GM18517 (cell line): ENCODE measurements around the gene FMNL1.
"Not testable (repeated sequence)": the region's sequence is repeated elsewhere in the genome, so short reads cannot be mapped to it uniquely, and the experiment has no call there.

Source experiments
- ATAC-seq: cut with Tn5 transposase; IDR thresholded peaks from one replicate; pipeline ENCODE4 v1.9.1; 2021; ENCODE audit warnings: mild to moderate bottlenecking, moderate library complexity; ENCODE audit not compliant: unreplicated experiment

Gene FMNL1

GRCh38 chr17:45221081-45222013 is at the start of gene FMNL1:
Gene FMNL1, plus strand, starts transcription at chr17:45221885. Its CDS starts 240 bp downstream, at chr17:45222125.
- no peak for ATAC-seq

- ATAC-seq = no peak
Measured at GRCh38 chr17:45172232-45172540, 49.5 kb upstream of the FMNL1 start.

DNA sequence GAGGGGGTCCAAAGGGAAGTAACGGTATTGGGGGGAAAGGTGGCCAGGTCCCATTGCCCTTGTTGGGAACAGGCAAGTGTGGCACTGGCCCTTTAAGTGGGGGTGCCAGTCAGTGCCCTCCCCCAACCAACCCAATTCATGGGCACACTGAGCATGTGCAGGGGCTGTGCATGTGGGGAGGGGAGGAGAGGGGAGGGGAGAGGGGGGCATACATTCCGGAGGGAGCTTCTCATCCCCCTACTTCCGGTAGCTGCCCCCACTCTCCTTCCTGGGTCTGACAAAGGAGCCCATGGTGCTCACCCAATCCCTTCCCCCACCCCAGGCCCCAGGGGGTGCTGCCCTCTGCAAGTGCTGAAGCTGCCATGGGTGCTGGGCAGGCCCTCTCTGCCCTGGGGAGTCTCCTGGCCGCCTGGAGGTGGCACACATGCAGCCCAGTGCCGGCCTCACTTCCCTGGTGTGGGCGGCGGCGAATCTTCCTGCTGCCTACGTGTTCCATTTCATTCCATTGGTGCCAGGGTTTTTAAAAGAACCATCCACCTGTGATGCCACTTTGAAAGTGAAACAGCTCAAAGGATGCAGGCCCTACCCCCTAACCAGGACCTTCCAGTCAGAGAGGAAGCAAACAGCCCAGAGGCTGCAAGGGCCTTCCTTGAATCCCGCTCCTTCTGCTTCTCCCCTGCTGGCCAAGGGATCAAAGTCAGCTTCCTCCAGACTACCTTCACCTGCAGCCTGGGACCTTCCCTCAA is 49.0 kb upstream of the FMNL1 start:
- ATAC-seq = no peak

GRCh38 chr17:45175759-45176115 is 45.9 kb upstream of the FMNL1 start:
- no peak for ATAC-seq

- ATAC-seq = no peak
Measured at GRCh38 chr17:45177563-45177962, 44.1 kb upstream of the FMNL1 start.

- no peak for ATAC-seq
Measured at GRCh38 chr17:45184144-45184543, 37.5 kb upstream of the FMNL1 start.

DNA sequence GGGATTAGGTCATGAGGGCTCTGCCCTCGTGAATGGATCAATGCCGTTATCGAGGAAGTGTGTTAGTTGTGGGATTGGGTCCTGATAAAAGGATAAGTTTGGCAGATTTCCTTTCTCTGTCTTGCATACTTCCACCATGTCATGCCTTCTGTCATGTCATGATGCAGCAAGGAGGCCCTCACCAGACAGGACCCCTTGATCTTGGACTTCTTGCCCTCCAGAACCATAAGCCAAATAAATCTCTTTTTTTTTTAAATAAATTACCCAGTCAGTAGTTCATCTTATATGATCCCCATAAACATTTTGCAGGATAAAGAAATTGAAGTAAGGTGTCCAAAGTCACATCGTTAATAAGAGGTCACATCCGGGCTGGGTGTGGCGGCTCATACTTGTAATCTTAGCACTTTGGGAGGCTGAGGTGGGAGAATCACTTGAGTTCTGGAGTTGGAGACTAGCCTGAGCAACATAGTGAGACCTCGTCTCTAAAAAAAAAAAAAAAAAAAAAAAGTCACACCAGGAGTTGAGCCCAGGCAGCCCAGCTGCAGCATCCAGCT is 34.8 kb upstream of the FMNL1 start:
- no peak for ATAC-seq

DNA sequence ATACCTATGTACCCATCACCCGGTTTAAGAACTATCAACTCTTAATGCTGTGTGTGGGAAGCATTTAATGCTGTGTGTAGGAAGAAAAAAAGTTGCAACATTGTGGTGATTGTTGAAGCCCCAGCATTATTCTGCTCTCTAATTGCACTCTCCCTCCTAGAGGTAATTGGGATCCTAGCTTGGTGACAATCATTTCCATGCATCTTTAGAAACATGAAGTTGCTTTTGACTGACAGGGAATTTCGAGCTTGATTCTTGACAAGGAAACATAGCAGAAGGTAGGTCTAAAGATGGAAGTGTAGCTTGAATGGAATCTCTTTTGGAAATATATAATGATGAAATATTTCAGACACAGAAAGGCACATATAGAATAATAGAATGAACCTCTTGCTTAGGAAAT is 32.7 kb upstream of the FMNL1 start:
- ATAC-seq = no peak

GRCh38 chr17:45190503-45191255 is 31.0 kb upstream of the FMNL1 start:
- no peak for ATAC-seq

DNA sequence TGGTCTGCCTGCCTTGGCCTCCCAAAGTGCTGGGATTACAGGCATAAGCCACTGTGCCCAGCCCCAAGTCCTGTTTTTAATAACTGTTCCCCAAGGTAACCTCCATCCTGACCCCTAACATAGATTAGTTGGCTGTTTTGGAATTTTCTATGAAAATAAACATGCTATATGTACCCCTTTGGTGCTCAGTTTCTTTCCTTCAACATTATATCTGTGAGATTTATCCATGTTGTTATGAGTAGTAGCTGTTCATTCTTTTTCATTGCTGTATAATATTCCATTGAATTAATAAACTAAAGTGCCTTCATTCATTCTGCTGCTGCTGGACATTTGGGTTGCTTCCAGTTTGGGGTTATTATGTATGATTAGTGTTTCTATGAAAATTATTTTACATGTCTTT is 26.3 kb upstream of the FMNL1 start:
- no peak for ATAC-seq

DNA sequence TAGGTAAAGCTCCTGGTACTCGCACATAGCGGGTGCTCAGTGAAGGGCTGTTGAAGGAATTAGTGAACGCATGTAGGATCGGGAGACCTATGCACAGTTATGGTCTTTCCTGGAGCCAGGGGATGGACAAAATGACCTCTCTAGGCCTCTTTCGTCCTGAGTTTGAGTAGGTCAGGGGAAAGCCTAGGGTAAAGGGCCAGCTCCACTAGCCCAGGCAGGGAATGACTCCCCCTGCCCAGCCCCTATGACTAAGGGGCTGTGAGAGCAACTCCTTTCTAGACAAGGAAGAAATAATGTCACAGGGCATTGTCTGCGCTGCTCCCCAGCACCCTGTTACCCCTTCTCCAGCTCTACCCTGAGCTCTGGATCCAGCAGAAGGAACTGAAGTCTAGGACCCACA is 24.6 kb upstream of the FMNL1 start:
- no peak for ATAC-seq

DNA sequence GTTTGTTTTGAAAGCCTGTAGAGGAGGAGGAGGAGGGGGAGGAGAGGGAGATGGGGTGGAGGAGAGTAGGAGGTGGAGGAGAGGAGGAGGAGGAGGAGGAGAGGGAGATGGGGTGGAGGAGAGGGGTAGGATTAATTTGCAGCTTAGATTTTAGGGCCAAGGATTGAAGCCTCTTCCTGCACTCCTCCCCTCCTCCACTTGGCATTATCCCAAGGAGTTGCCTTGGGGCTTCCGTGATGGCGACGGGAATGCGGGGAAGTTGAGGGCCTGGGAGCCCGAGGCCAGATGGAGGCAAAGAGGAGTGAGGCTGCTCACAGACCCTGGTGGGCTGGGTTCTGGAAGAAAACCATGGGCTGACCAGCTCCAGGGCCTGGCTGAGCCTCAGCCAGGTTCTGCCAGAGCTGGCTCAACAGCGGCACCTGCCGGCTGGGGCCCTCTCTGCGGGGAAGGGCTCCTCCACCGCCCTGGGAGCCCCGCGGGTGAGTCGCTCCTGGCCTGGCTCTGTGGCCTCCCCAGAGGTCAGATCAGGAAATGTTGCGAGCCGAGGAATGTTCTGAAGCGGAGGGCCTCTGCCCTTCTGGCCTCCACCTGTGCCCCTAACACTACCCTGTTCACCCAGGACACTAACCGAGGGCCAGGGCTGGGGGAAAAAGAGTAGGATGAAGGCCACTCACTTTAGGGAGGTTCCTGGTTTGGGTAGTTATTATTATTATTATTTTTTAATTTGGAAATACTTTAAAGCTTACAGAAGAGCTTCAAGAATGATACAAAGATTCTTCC is 23.9 kb upstream of the FMNL1 start:
- no peak for ATAC-seq

- no peak for ATAC-seq
Measured at GRCh38 chr17:45200701-45201100, 21.0 kb upstream of the FMNL1 start.

DNA sequence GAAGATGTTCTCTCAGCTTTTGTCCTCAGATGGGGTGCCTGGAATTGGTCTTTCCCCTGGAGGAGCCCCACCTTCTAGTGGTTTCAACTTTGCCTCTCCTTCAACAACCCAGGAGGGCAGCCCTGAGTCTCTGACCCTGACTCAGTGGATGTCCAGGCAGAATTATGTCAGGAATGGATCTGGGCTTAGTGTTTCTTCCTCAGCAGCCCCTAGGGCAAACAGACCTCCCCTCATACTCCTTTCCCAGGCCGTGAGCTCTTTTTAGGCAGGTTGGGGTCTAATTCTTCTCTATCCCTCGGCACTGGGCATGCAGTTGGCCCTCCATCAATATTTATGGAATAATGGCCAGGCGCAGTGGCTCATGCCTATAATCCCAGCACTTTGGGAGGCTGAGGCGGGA is 20.2 kb upstream of the FMNL1 start:
- ATAC-seq = no peak

DNA sequence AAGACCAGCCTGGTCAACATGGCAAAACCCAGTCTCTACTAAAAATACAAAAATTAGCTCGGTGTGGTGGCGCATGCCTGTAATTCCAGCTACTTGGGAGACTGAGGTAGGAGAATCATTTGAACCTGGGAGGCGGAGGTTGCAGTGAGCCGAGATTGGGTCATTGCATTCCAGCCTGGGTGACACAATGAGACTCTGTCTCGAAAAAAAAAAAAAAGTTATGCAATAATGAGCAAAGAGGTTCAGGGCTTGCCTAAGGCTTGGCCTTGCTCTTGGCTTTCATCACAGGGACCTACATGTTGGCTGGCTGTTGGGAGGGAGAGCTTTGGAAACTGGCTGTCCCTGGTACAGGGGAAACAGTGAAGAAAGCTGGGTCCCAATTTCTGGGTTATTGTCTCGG is 19.8 kb upstream of the FMNL1 start:
- ATAC-seq = not testable (repeated sequence)

GRCh38 chr17:45218895-45219661 is 2.6 kb upstream of the FMNL1 start:
- no peak for ATAC-seq

DNA sequence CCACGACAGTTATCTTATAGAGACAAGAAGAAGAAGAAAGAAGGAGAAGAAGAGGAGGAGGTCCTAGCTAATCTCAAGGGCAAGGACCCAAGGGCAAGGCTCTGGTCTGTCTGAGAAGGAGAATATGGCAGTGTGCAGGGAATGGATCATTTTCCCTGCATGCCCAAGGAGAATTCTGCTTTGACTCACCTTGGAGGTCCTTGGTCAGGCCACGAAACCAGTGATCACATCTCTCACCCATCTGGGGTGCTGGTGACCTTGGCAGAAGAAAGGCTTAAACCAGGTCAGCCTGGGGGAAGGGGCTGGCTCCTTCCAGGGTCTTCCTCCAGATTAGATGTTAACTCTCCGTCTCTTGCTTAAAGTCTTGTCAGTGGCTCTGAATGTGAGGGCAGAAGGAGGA is 1.6 kb upstream of the FMNL1 start:
- ATAC-seq = no peak

GRCh38 chr17:45222014-45222288 is 266 bp downstream of the FMNL1 start:
- no peak for ATAC-seq

DNA sequence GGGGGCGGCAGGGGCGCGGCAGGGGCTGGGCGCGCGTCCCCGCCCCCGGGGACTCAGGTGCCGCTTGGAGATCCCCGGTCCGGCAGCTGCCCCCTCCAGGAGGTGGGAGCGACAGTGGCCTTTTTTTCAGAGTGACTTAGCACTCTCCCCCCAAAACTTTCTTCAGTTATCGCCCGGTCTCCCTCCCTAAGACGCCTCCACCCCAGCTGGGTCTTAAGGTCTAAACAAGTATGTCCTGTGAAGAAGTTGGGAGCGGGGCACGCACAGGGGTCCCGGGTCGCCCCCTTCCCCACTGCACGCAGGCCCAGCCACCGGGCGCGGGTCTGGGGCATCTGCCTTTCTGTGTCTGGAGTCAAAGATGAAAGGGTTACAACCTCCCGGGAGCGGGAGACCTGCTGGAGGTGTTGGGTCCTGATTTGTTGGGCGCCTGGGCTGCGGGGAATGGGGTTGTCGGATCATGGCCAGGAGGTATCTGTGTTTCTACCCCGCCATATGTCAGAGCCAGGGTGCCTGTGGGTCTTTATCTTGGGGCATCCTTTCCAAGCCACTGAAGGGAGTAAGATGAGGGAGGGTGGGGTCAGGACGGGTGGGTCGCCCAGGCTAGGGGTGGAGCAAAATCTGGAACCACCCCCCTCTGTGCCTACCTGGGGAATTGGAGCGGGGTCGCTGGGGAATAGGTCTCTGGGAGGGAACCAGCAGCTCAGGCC is 757 bp downstream of the FMNL1 start:
- no peak for ATAC-seq
